GM18505 (cell line): Measurements from ENCODE around the gene PDCD5.
"Not testable (repeated sequence)": the region's sequence is repeated elsewhere in the genome, so short reads cannot be mapped to it uniquely, and the experiment has no call there.

Experiments used
- ATAC-seq: cut with Tn5 transposase; IDR thresholded peaks from one replicate; pipeline ENCODE4 v1.9.1; 2021; ENCODE audit not compliant: unreplicated experiment
- POLR2A ChIP-seq: IDR thresholded peaks from 4 replicates; pipeline ENCODE4 v1.6.1; 2011; ENCODE audit warnings: borderline replicate concordance; ENCODE audit not compliant: insufficient read depth, insufficient read length; ENCODE audit errors: extremely low read depth

Gene PDCD5, protein sequence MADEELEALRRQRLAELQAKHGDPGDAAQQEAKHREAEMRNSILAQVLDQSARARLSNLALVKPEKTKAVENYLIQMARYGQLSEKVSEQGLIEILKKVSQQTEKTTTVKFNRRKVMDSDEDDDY

DNA sequence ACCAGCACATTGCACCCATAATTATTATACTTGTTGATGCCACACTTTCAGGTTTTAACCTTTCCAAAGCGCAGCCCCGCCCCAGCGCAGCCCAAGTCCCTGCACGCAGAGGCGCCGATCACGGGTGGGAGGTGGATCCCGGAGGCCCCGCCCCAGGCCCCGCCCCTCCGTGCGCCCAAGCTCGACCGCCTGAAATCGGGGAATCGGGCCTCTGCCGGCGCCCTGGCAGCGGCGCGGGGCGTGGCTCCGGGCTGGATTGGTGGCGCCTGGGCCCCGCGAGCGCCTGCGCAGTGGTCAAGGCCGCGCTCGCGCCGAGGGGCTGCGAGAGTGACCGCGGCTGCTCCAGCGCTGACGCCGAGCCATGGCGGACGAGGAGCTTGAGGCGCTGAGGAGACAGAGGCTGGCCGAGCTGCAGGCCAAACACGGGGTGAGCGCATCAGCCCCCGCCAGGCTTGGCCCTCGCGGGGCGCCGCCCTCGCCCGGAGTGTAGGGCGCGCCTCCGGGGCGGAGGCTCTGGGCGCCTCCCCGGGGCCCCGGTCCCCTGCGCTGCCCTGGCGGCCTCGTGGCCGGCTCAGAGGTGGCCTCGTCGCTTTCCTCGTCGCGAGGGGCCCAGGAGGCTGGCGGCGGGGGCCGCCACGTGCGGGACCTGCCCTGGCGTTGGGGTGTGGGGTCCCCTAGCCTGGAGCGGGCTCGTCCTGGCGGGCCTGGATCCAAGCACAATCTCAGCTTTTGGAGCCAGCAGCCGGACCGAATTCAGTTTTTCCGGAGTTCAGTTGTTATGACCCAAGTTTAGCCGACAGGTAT lies at the start of gene PDCD5:
Gene PDCD5 (plus strand): TSS at position 290 of the 804 bp plus-strand sequence. CDS start 72 bp downstream, at position 362.
- TF ChIP-seq POLR2A, result peak; percentile 89
- ATAC-seq, result peak; percentile 96

DNA sequence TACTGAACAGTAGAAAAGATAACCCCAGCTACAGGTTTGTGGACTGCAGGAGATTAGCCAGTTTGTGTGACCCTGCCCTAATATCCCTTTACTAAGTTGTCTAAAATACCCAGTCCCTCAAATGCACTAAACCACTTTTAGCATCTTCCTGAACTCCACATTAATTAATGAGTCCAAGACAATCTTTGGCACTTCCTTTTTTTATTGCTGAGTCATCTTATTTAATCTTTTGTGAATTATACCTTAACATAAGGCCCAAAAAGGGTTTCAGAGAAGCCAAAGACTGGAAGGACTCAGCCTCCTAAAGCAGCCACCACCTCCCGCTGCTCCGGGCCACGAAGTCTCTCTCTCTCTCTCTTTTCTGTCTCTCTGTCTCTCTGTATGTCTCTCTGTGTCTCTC lies 48.8 kb upstream of the PDCD5 start:
- TF ChIP-seq POLR2A, result no peak
- ATAC-seq, result no peak

DNA sequence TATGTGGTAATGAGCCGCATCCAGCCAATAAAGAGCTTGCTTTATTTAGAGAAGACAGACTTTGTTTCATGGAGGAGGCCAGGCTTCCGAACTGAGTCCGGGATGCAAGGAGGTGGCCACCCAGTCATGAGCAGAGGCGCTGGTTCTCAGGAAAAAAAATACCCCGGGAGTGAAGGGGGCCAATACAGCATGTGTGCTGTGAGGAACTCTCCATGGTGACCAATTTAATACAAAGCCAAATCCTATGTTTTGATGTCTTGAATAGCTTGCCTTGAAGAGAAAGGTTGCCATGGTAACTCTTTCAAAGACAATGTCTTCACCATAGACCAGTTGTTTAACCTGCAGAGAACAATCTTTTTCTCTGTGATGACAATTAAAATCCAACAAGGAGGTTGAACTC lies 43.4 kb upstream of the PDCD5 start:
- no peak for ATAC-seq

DNA sequence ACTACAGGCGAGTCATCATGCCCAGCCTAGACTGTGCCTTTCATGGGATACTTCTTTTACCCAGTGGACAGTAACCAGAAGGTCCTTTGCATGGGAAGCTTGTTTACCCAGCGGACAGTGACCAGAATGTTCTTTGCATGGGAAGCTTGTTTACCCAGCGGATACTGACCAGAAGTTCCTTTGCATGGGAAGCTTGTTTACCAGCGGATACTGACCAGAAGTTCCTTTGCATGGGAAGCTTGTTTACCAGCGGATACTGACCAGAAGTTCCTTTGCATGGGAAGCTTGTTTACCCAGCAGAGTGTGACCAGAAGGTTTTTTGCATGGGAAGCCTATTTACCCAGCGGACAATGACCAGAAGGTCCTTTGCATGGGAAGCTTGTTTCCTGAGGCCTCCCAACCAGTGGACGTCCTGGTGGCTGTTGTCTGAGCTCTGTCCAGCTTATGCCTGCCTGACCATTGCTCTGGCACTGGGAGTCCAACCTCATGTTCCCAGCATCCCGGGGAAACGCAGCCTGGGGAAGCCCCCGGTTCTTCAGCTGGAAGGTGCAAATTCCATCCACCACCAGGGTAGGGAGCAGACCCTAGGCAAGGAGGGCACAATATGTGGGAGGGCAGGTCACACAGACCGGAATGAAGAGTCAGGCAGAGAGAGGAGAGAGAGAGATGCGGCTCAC lies 41.6 kb upstream of the PDCD5 start:
- no peak for TF ChIP-seq POLR2A
- ATAC-seq, result no peak

More for the DNA sequence above, 43.4 kb upstream of the PDCD5 start:
- no peak for TF ChIP-seq POLR2A

DNA sequence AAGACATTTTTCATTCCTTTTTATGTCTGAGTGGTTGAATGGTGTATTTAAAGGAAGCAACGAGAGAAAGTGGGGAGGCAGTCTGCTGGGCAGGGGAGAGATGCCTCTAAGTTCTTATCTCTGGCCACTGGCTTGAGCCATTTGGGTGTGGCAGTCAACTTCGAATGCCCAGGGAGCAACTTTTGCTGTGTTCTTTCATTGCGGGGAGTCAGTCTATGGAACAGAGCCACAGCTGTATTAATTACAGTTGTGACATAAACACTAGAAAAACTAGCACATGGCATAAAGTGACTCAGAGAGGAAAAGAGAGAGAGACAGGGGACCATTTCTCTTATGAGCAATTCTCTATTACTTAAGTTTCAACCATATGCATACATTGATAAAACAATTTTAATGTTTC lies 40.4 kb upstream of the PDCD5 start:
- TF ChIP-seq POLR2A, result no peak
- ATAC-seq, result no peak

DNA sequence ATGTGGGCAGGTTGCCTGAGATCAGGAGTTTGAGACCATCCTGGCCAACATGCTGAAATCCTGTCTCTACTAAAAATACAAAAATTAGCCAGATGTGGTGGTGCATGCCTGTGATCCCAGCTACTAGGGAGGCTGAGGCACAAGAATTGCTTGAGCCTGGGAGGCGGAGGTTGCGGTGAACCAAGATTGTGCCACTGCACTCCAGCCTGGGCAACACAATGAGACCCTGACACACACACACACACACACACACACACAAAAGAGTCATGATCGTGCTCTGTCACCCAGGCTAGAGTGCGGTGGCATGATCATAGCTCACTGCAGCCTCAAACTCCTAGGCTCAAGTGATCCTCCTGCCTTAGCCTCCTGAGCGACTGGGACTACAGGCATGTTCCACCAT lies 39.6 kb upstream of the PDCD5 start:
- ATAC-seq, result not testable (repeated sequence)

DNA sequence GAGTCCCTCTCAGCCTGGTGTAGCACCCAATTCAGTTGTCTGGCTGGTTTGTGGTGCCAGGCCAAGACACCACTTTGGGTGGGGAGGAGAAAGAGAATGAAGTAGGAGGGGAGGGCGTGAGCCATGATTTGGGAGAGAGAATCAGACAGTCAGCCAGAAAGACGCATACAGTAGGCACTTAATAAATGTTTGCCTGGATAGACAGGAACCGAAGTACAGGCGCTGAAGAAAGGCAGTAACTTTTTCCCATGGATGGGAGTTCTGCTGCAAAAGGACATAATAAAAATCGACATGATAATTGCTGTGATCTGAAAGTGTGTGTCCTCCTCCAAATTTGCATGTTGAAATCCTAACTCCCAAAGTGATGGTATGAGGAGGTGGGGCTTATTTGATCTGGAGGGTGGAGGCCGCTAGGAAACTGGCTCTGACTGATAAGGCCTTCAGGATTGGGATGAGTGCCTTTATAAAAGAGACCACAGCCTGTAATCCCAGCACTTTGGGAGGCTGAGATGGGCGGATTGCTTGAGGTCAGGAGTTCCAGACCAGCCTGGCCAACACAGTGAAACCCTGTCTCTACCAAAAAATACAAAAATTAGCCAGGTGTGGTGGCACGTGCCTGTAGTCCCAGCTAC lies 38.4 kb upstream of the PDCD5 start:
- no peak for TF ChIP-seq POLR2A
- no peak for ATAC-seq

DNA sequence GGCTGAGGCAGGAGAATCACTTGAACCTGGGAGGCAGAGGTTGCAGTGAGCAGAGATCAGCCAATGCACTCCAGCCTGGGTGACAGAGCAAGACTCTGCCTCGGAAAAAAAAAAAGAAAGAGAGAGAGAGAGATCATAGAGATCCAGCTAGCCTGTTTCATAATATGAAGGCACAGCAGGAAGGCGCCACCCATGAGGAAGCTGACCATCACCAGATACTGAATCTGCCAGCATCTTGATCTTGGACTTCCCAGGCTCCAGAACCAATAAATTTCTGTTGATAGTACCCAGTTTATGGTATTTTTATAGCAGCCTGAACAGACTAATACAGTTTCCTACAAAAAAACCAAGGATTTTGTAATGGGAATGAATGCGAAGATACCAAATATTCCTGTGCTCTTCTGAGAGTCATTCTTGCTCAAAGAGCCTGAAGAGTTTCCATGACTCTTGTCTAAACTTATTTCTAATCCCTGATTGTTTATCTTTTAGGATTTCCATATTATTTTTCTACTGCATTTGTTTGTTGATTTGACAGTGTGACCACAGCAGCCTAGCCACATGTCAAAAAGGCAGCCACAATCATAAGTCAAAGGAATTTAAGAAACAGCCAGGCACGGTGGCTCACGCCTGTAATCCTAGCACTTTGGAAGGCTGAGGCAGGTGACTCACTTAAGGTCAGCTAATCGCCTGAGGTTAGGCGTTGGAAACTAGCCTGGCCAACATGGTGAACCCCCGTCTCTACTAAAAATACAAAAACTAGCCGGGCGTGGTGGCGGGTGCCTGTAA lies 37.7 kb upstream of the PDCD5 start:
- no peak for ATAC-seq
- TF ChIP-seq POLR2A, result no peak

DNA sequence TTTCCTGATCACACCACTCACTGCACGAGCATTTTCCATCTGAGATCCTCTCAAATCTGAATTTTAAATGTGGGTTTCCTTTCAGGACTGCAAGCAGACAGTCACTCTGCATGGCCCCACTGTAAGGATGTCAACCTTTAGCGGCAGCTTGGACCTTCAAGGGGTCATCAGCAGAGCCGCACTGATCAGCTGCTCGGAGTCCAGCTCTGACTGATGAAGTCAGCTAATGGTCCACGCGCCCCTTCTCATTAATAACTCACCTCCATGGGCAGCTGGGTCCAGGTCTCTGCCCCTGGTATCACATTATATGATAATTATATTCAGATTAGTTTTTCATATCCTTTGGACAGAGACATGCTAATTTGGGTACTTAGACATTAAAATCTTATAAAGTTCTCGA lies 36.1 kb upstream of the PDCD5 start:
- no peak for TF ChIP-seq POLR2A
- ATAC-seq, result no peak

DNA sequence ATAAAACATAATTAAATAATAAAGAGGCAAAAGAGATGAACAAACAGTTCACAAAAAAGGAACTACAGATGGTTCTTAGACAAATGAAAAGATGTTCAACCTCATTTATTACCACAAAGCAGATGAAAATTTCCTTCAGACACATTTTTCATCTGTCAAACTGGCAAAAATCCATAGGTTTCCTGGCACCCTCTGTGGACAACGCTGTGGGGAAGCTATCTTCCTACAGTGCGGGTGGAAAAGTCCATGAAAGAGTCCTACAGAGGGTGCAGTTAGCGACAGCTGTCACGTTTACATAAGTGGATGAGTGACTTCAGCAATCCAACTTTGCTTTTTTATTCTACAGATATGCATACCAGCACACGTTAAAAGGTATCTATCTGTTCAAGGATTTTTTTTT lies 30.3 kb upstream of the PDCD5 start:
- TF ChIP-seq POLR2A, result no peak
- ATAC-seq, result no peak

DNA sequence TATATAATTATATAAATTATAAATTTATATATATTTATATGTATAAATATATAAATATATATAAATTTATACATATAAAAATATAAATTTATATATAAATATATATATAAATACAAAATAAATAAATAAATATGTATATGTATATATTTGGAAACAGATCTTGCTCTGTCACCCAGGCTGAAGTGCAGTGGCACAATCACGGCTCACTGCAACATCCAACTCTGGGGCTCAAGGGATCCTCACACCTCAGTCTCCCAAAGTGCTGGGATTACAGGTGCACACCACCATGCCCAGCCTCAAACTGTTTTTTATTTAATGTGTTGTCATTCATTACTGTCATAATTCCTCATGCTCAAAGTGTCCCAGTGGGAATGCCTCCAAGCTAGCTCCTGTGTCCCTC lies 25.2 kb upstream of the PDCD5 start:
- ATAC-seq, result no peak
- TF ChIP-seq POLR2A, result no peak

DNA sequence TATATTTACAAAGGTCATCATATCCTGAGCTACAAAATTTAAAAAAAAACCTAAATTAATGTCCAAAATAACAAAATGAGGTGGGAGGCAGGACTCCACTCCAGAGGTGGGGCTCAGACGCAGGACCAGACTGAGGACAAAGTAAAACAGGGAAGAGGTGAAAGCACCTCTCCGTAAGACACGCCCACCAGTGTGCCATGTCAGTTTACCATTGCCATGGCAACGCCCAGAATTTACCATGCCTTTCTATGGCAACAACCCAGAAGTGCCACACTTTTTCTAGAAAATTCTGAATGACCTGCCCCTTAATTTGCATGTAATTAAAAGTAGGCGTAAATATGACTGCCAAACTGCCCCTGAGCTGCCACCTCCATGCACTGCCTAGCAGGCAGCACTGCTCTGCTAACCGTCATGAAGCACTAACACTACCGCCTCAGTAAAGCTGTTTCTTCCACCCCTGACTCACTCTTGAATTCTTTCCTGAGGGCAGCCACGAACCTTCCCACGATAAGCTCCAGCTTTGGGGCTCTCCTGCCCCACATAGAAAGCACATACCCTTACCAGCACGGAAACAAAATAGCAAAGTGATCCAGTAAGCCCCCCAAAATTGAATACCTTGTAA lies 22.3 kb upstream of the PDCD5 start:
- no peak for ATAC-seq
- TF ChIP-seq POLR2A, result no peak

DNA sequence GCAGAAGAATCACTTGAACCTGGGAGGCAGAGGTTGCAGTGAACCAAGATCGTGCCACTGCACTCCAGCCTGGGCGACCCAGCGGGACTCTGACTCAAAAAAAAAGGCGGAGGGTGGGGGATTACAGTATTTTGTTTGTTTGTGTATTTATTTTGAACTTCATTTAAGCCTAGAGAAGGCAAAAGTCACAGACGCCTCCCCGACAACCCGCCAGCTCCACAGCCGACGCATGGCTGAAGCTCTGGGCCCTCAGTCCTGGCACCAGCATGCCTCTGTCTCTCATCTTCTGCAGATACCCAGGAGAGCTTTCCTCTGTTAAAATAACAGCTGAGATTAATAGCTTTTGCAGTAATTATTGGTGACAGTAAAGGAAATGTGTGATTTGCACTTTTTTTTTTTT lies 17.2 kb upstream of the PDCD5 start:
- no peak for TF ChIP-seq POLR2A
- no peak for ATAC-seq

DNA sequence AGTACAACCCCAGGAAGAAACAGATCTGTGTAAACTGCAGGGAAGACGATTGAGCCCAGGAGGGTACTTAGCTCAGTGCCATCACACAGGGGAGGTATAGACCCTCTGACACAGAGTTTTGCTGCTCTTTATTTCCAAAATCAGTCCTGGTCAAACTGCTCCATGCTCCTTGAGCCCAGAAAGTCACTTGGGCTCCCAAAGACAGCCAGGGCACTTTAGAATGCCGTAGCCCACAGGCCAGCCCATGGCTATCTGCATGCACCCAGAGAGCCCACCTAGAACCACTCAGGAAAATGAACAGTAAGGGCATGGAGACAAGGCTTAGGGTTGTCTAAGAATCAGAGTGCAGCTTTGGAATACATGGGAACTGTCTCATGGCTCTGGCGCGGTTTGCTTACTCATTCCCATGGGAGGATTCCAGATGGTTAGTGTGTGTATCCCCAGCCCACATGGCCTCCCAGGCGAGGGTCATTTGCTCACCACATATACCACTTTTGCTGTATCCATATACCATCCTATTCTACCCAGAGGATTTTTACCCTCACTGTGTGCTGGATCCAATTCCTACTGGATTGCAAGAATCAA lies 14.7 kb upstream of the PDCD5 start:
- no peak for ATAC-seq
- TF ChIP-seq POLR2A, result no peak
